NCI-H1694 treated with DMSO at 0.1 percent for 48 hours (cell line): ENCODE data around the gene TBC1D16.

Experiments
- DNase-seq: peaks from one replicate; lab custom pipeline; 2025; lab: John Stamatoyannopoulos, UW

Gene TBC1D16

DNA sequence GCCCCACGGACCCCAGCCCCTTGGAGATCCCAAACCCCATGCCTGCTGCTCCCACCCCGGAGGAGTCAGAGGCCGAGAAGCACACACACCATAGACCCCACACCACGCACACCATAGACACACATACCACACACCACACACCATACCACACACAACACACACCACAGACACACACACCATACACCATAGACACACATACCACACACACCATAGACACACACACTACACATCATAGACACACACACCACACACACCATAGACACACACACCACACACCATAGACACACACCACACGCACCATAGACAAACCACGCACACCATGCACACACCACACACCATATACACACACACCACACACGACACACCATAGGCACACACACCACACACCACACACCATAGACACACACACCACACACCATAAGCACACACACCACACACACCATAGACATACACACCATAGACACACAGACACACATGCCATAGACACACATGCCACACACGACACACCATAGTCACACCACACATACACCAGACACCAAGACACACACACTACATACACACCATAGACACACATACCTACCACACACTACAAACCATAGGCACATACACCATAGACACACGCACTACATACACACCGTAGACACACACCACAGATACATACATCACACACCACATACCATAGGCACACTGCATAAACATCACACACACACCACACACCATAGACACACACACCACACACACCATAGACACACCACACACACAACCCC lies 11.3 kb downstream of the TBC1D16 start:
- DNase-seq = peak; percentile 16

DNA sequence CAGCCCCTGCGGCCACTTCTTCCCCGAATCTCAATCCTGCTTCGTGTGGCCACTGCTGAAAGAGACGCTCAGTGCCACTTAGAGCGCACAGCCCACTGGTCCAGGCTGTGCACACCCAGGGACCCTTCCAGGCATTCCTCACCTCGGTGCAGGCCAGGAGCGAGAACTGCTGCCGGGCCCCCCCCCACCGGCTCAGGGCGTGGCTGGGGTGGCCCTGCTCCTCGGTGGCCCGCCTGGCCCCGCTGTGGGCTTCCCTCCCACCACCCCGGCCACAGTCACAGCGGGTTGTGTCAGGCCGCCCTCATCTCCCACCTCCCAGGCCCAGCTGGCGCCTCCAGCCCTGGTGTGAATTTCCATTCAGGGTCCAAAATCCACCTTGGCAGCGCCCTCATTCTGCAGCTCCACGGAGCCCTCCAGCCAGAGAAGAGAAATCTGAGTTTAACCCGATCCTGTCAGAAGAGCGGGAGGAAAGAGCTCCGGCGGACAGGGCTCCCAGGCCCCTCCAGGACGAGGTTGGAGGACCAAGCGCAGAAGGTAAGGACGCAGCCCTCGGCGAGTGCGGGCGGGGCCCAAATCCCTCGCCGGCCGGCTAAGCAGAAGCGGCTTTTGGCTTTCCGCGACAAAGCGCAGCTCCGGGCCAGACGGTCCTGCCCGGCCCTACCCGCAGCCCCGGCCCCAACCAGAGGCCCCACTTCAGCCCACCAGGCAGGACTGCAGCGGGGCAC lies 12.0 kb downstream of the TBC1D16 start:
- DNase-seq = peak; percentile 20

DNA sequence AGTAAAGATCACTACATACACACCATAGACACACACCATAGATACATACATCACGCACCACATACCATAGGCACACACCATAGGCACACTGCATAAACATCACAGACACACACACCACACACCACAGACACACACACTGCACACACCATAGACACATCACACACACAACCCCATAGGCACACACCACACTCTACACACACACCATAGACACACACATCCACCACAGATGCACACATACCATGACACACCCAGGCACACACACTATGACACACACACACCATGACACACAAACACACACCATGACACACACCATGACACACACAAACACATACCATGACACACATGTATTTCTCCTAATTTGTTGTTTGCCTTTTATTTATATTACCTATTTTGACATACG lies 14.1 kb downstream of the TBC1D16 start:
- DNase-seq = no peak

DNA sequence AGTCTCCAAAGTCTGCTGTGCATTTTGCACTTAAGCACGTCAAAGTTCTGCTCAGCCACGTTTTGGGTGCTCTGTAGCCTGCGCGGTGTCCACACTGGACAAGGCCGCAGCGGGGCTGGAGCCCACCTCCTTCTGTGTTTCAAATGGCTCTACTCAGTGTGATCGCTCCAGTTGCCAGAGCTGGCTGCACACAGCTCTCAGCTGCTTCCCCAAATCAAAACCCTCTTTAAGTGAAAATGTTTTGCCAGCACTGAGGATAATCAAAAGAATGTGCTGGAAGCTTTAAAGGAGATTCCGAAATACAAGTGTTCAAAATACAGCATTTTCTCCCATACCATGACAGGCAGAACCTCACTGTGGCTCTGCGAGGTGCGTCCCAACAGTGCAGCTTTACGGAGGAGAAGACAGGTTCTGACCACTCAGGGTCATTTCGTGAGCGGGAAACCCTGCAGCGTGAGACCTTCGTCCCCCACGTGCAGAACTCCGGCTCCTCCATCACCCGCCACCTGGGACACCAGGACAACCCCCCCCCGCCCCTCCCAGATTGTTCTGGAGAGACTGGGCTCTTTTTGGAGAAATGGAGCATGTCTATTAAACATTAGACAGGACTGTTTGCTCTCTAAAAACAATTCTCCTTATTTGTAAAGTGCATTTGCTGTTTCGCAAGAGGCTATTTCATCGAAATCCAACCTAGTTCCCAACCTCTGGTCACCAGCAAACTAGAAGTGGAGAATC lies 16.6 kb downstream of the TBC1D16 start:
- no peak for DNase-seq

DNA sequence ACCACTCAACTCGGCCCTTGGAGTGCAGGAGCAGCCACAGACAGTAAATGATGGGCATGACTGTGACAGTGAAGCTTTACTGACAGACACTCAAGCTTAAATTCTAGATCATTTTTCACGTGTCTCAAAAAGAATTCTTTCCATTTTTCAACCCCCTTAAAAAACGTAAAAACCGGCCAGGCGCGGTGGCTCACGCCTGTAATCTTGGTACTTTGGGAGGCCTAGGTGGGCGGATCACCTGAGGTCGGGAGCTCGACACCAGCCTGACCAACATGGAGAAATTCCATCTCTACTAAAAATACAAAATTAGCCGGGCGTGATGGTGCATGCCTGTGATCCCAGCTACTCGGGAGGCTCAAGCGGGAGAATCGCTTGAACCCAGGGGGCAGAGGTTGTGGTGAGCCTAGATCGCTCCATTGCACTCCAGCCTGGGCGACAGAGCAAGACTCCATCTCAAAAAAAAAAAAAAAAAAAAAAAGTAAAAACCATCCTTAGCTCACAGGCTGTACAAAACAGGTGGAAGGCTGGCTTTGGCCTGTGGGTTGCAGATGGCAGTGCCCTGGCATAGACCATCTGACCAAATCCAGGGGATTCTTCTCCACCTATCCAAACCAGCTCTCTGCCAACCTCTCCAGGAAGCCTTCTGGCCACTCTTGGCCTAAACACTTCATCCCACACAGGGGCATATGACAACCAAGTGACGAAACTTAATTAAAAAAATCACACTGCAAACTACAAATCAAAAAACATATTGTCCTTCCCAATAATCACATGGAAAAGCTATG lies 18.3 kb downstream of the TBC1D16 start:
- no peak for DNase-seq

DNA sequence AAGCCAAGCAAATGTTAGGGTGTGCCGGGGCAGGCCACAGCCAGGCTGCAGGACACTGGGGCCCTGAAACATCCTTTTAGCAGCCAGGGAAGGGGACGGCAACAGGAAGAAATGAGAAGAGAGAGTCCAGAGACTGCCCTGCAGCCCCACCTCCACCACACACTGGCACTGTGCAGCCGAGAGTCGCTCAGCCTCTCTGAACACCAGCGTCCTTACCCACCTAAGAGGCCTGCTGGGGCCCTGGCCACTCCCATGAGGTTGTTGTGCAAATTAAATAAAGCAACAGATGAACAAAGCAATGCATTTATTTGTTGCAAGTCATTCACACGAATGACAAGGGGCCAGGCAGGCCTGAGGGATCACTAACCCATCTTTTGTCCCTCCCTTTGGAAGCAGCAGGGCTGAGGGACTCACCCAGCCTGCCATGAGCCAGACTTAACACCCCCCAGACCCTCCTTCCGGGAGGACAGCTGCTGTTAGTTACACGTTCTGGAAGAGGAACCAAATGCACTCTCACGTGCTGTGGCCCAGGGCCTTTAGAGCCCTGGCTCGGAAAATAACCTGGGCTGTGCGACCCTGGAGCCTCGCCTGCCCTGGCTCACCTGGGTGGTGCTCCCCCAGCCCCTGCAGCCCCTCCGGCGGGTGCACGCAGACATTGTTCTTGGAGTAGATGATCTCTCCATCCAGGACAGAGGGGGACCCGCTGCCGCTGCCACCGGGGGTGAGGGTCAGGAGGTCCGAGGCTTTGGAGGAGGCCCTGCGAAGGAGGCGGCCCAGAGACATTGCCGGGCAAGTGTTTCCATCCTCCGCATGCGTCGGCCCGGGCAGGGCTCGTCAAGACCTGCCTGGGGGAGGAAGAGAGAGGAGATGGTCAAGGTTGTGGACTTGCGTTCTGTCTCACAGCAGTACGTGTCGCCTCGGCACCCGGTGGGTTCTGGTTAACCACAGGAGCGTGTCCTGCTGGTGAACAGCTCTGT lies 22.6 kb downstream of the TBC1D16 start:
- DNase-seq = no peak

DNA sequence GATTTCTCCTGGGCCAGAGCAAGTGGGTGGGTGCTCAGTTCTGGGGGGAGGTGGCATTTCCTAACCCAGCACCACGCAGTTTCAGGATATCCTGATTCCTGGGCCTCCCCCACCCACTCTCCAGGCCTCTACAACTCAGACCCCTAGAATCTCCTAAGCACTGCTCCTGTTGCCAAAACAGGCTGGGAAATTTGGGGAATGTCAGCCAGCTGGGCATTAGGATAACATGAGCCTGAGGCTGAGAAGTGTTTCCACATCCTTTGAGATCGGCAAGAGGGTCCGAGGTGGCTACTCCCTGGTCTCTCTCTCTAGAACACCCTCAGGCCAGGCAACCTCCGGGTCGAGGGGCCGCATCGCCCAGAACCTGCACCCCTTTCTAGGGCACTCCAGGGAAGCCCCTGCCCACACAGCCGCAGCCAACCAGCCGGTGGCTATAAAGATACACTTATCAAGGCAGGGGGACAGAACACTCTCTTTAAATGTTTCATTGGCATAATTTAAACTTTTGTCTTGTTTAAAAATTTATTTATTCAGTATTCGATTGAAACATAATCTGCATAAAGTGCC lies 23.6 kb downstream of the TBC1D16 start:
- no peak for DNase-seq

DNA sequence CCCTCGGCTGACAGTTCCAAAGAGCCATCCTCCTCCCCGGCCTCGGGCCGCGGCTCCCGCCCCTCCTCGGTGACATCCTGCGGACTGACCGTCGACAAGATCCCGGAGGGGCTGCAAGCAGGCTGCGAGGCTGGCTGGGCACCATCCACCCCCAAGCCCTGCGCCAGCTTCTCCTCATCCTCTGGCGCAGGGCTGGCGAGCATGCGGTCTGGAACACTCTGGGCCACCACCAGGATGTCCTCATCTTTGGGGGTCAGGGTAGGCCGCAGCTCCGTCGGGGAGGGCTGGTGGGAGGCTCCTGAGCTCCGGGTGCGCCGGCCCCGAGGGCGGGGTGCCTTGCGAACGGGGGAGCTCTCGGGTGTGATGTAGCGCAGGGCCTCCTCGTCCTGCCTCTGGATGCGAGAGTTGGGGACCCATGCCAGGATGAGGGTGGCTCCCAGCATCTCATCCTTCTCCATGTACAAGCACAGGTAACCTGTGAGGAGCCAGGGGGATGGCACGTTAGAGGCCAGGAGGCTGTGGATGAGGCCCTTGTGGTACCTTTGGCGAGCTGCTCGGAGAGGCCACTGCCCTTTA lies 25.3 kb downstream of the TBC1D16 start:
- DNase-seq = no peak

DNA sequence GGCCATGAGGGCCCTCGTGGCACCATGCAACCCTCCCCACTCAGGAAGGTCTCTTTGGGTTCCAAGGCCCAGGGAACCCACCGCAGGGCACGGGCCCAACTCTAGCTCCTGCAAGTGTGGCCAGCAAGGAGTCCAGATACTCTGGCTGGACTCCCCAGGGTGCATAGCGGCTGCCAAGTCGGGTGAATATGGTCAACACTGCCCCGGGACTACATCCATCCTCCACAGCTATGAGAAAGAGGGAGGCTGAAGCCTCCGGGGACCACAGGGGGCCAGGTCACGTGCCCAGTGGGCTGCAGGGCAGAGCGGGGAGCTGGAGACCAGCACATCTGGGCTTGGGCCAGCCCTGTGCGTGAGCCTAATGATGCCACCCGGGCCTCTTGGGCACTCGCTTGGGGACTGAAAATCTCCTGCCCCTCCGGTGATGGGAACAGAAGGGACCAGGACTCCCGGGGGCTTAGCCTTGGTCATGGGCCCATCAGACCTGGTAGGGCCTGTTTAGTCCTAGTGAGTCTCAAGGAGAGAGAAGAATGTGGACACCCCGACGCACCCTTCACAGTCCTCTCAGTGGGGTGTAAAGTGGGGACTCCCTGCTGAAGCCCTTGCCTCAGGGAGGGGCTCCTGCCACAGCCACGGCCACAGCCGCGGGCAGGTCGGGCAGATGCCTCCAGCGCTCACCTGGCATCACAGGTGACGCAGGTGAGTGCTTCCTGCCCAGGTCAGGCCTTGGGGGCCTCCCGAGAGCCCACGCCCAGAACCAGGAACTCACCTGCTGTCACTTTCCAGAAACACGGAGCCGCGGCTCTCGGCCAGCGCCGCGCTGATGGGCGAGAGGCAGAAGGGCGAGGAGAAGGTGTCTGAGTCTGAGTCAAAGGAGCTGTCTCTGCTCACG lies 26.0 kb downstream of the TBC1D16 start:
- no peak for DNase-seq

DNA sequence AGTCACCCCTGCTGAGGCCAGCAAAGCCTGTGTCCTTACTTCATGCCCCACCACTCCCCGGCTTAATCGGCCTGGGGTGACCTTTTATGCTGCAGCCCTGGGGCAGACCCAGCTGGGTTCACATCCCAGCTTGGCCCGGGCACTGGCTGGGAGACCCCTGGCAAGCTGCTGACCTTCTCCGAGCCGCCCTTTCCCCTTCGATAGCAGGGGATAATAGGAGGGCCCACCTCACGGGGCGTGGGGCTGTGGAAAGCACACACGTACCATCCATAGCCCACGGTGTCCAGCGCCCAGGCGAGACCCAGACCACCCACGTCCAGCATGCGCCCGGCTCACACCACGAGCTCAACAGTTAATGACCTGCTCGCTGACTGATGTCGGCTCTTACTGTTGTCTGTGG lies 26.8 kb downstream of the TBC1D16 start:
- no peak for DNase-seq

DNA sequence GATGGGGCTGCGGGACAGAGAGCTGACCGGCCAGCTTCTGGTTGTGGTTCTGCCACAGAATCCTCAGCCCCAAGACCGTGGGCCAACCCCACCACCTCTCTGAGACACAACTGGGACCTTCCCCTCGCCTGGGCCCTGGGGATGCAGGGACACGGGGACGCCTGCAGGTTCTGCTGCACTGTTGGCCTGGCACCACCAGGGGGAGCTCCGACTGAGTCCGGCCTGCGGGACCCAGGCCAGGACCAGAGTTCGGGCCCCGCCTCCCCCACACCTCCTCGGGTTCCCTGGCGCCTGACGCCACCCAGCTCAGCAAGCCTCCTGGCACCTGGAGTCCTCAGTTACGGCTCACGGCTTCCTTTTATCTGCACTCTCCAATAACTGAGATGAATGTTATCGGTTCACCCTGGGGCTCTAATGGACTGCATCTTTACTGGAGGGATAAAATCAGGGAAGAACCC lies 27.3 kb downstream of the TBC1D16 start:
- DNase-seq = peak; percentile 66

DNA sequence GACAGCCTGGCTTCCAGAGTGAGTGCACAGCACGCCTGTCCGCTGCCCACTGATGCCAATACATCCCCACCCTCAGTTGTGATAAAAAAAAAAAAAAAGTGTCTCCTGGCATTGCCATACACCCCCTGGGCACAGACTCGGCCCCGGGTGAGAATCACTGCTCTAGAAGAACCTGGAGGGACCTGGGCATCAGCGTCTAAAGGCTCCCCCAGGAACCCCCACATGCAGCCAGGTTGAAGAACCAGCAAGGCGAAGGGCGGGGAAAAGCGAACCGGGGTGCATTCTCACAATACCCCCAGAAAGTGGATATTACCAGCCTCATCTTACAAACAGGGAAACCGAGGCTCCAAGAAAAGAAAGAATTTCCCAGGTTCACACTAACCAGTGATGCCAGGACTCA lies 27.7 kb downstream of the TBC1D16 start:
- DNase-seq = no peak

DNA sequence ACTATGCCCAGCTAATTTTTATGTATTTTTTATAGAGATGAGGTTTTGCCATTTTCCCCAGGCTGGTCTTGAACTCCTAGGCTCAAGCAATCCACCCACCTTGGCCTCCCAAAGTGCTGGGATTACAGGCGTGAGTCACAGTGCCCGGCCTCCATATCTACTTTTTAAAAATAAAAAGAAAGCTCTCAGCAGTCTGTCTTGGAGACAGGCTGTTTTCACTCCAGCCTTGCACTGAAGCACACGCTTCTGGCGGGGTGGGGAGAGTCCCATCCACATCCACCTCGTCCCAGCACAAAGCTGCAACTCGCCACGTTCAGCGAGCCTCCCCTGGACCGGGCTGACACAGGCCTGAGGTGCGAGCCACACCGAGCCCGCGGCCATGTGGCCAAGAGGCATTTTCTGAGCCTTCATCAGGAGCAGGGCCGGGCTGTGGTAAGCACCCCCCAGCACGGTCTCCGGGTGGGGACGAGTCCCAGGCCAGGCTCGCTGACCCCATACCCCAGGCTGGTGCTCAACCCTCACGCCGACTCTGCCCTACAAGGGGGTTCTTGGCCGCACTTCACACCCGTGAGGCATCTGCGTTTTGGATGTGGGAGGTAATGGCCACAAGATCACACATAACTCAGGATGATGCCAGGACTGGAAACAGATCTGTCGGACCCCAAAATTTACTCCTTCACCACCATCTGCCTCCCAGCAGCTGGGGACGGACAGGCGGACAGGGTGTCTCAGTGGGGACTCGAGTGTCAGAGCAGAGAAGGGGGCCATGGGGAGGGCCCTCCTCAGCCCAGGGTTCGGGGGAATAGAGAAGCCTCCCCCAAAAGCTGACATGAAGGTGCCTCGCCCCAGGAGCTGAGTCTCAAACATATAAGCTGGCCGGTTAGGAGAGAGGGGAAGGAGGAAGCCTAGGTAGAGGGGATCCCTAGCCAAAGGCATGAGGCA lies 28.6 kb downstream of the TBC1D16 start:
- no peak for DNase-seq

DNA sequence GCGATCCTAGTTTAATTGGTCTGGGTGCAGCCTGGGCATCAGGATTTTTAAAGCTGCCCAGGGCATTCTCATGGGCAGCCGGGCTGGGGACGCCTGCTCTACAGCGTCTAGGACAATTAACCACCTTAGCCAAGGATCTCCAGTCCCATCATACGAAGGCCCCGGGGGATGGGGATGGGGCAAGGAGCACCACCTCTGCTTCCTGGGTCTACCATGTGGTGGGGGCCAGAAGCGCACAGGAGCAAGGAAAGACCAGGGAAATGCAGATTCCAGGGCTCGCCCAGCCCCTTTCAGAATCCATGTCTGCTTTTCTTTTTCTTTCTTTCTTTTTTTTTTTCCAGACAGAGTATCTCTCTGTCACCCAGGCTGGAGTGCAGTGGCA lies 29.3 kb downstream of the TBC1D16 start:
- no peak for DNase-seq

DNA sequence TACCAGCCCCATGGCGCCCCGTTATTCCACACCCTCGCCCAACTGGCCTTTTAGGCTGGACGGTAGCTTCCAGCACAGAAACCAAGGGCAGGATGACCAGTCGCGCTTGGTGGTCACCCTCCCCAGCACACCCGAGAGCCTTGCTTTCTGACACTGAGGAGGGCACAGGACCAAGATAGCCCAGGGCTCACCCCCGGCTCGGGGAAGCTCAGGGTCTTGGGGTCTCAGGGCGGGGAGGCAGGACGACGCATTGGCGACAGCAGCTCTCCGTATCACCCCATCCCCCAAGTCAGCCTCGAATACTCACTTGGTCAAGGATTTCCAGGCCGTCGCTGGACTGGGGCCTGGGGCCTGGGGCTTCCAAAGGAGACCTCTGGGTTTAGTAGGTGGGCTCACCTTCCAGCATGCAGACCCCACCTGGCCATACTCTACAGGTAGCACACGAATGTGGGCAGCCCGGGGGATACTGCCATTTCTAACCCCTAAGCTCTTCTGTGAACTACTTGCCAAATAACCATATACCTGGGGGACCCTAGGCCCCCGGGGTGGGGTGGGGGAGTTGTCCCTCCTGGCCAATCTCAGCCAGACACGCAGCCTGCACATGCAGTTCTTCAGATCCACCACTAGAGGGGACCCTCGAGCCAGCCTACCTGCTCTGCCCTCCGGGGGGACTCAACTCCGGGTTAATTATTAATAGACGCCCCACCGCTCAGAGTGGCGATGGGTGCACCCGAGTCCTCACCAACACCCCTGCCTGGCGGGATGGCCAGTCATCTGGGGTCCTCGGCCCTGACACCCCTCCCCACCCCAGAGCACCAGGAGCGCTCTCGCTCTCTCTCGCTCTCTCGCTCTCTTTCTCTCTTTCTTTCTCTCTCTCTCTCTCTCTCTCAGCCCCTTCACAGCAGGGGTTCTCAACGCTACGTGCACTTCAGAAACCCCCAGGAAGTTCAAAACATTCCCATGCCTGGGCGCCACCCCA lies 30.0 kb downstream of the TBC1D16 start:
- DNase-seq = peak; percentile 41

DNA sequence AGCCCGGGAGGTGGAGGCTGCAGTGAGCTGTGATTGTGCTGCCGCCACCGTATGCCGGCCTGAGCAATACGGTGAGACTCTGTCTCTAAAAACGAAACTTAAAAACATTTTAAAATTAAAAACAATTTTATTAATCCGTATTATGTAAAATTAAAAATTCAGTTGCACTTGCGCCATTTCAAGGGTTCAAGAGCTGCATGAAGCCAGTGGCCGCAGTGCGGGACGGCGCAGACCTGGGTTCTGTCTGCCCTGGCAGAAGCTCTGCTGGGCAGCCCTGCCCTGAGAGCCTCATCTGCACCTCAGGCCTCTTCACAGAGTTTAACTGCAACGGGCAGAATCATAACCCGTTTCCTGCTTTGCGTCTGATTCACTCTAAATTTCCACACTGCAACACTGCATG lies 31.7 kb downstream of the TBC1D16 start:
- no peak for DNase-seq
